GM12878 (cell line): ENCODE measurements around the gene TANC1. TPM values are rescaled to one million over a fixed set of nuclear protein-coding genes. Genes with fewer than 3 reads are reported as not detected.

Experiments used
- ATAC-seq: fragments of 200-7000 bp; cut with Tn5 transposase; 3 replicates; pipeline ENCODE4 v1.9.1; 2020; ENCODE audit warnings: mild to moderate bottlenecking, moderate library complexity
- BruUV-seq: library from RNA; stranded (reverse); fragments of 400-500 nt; replicated peaks from 2 replicates; lab custom pipeline; 2021; lab: Mats Ljungman, UMichigan
- CTCF ChIA-PET: fragments of 300-600 bp; sonication (Branson Sonifier 250); formaldehyde crosslinking; extraction: SDS; loops from one replicate; lab custom pipeline; 2021; ENCODE audit warnings: inconsistent platforms; lab: Yijun Ruan, JAX
- POLR2A ChIA-PET: fragments of 350-600 bp; formaldehyde crosslinking; extraction: SDS; loops from one replicate; lab custom pipeline; 2021; ENCODE audit warnings: inconsistent platforms; lab: Charles Lee
- RAD21 ChIA-PET: fragments of 300-600 bp; sonication (Branson Sonifier 250); formaldehyde crosslinking; loops from one replicate; lab custom pipeline; 2023; ENCODE audit warnings: antibody characterized with exemption; ENCODE audit not compliant: unreplicated experiment; lab: Charles Lee
- SMC1A ChIA-PET: fragments of 300-600 bp; sonication (Branson Sonifier 250); formaldehyde crosslinking; loops from one replicate; lab custom pipeline; 2023; ENCODE audit not compliant: unreplicated experiment, uncharacterized antibody; lab: Charles Lee
- DNase-seq: peaks from one replicate; pipeline ENCODE4 v3.0.0-alpha.2; 2011; ENCODE audit warnings: low read depth, low spot score
- FAIRE-seq: peaks from 3 replicates; lab custom pipeline; 2011; peaks lifted over from hg19 to GRCh38; lab: Jason Lieb, UNC
- H2AFZ ChIP-seq: 2 replicates; pipeline ENCODE4 v1.6.0; 2011; ENCODE audit warnings: low read depth, low read length, control low read depth; ENCODE audit not compliant: control insufficient read depth
- H3K27ac ChIP-seq: 2 replicates; pipeline ENCODE4 v1.5.1; 2011; ENCODE audit warnings: control low read depth; ENCODE audit not compliant: control insufficient read depth, insufficient read depth
- H3K27me3 ChIP-seq, 2 experiments: replicated peaks in 1 of 2; 2 replicates each; pipeline versions ENCODE4 v1.6.0 to v1.6.1; 2011; ENCODE audit warnings: low read length in 1 of 2; ENCODE audit not compliant: control insufficient read depth in 2 of 2, insufficient read depth in 2 of 2
- H3K36me3 ChIP-seq, 2 experiments: 2 replicates each; pipeline ENCODE4 v1.5.1; 2011; ENCODE audit warnings: low read length in 1 of 2; ENCODE audit not compliant: control insufficient read depth in 2 of 2, insufficient read depth in 2 of 2
- H3K4me1 ChIP-seq: 2 replicates; pipeline ENCODE4 v1.6.1; 2011; ENCODE audit warnings: mild to moderate bottlenecking, low read length, moderate library complexity, mixed read lengths; ENCODE audit not compliant: control insufficient read depth, insufficient read depth
- H3K4me2 ChIP-seq: 2 replicates; pipeline ENCODE4 v1.6.0; 2011; ENCODE audit warnings: control low read depth; ENCODE audit not compliant: control insufficient read depth, insufficient read depth
- H3K4me3 ChIP-seq: fragments of 200-600 bp; sonication (generic); 2 replicates; pipeline ENCODE4 v1.5.1; 2016
- H3K79me2 ChIP-seq: 2 replicates; pipeline ENCODE4 v1.6.0; 2011; ENCODE audit warnings: low read length; ENCODE audit not compliant: control insufficient read depth, insufficient read depth
- H3K9ac ChIP-seq: 2 replicates; pipeline ENCODE4 v1.8.0; 2011; ENCODE audit warnings: low read length, control low read depth, mixed read lengths; ENCODE audit not compliant: control insufficient read depth, insufficient read depth
- H3K9me3 ChIP-seq: replicated peaks from 3 replicates; pipeline ENCODE4 v1.5.1; 2011; ENCODE audit warnings: mild to moderate bottlenecking, low read length; ENCODE audit not compliant: control insufficient read depth, insufficient read depth
- H4K20me1 ChIP-seq: 2 replicates; pipeline ENCODE4 v1.6.0; 2011; ENCODE audit not compliant: control insufficient read depth, insufficient read depth
- BRCA1 ChIP-seq: IDR thresholded peaks from 2 replicates; pipeline ENCODE4 v1.6.1; 2011; ENCODE audit warnings: low read depth, low read length, improper control_type of control experiment
- CHD1 ChIP-seq: IDR thresholded peaks from 2 replicates; pipeline ENCODE4 v1.6.1; 2012; ENCODE audit warnings: low read depth, low read length, improper control_type of control experiment
- EED ChIP-seq: sonication (generic); IDR thresholded peaks from 2 replicates; pipeline ENCODE4 v1.6.1; 2016; ENCODE audit warnings: antibody characterized with exemption, low read depth
- HDAC6 ChIP-seq: fragments of 200-600 bp; sonication (generic); IDR thresholded peaks from one replicate; pipeline ENCODE4 v1.8.0; 2017; ENCODE audit warnings: antibody characterized with exemption; ENCODE audit not compliant: unreplicated experiment
- JUNB ChIP-seq: IDR thresholded peaks from 2 replicates; pipeline ENCODE4 v1.6.1; 2016; ENCODE audit warnings: antibody characterized with exemption, mild to moderate bottlenecking
- PAX8 ChIP-seq: fragments of 450-650 bp; IDR thresholded peaks from 2 replicates; pipeline ENCODE4 v1.6.1; 2017; ENCODE audit warnings: mild to moderate bottlenecking, moderate library complexity
- RUNX3 ChIP-seq: IDR thresholded peaks from 2 replicates; pipeline ENCODE4 v1.6.1; 2012; ENCODE audit warnings: low read length, inconsistent platforms
- SKIL ChIP-seq: fragments of 450-650 bp; IDR thresholded peaks from 2 replicates; pipeline ENCODE4 v1.6.1; 2017; ENCODE audit warnings: mild to moderate bottlenecking, low read depth, inconsistent platforms; ENCODE audit not compliant: poor library complexity, severe bottlenecking
- ZNF274 ChIP-seq: IDR thresholded peaks from one replicate; pipeline ENCODE4 v1.8.0; 2011; ENCODE audit not compliant: insufficient read length, insufficient read depth
- WGBS: methylation state at CpG from one replicate; pipeline ENCODE4 v1.1.6; 2016; ENCODE audit warnings: low lambda C conversion rate; ENCODE audit not compliant: insufficient replicate concordance, insufficient coverage; ENCODE audit errors: missing lambda C conversion rate; 5-methylcytosine and 5-hydroxymethylcytosine counted together
- in situ Hi-C: fragments of 300-500 bp; cut with MboI; formaldehyde crosslinking; loops from 9 replicates; pipeline ENCODE4 v1.14.3; 2018; ENCODE audit warnings: mixed read lengths
- intact Hi-C: fragments of 100-400 bp; cut with micrococcal nuclease; formaldehyde crosslinking; loops from one replicate; pipeline ENCODE4 v1.14.2; 2022; ENCODE audit not compliant: unreplicated experiment
- polyA plus RNA-seq, 11 experiments: library from polyadenylated mRNA; depleted of rRNA in 4 of 11; unstranded in 6 of 11; stranded (reverse) in 5 of 11; fragments of >200 nt; fragmentation: Nextera tagmentation in 4 of 11; fragmentation: Illumina TruSeq in 1 of 11; extraction: Ambion mirVana in 4 of 11; extraction: Trizol in 1 of 11; gene quantifications; 1 replicate in 1 of 11; 2 replicates in 10 of 11; pipeline versions ENCODE4 v1.2.1 to v1.2.3, GENCODE V29; 2011 to 2016; ENCODE audit warnings: inconsistent platforms in 2 of 11, missing spikeins in 2 of 11, low read depth in 1 of 11
- total RNA-seq, 4 experiments: library from RNA; depleted of rRNA in 3 of 4; stranded (reverse); fragments of >200 nt in 3 of 4; fragmentation: Illumina TruSeq in 1 of 4; extraction: Trizol in 1 of 4; gene quantifications; 2 replicates each; pipeline versions ENCODE4 v1.2.1 to v1.2.3, GENCODE V29; 2013 to 2021

The TANC1 gene
- total and polyA plus RNA-seq, 10 of the 15 experiments (the other 5 are each of a cell fraction or from before 2014, with no cell fraction given) = 0.05 to 5.0 (median 0.34) TPM

DNA sequence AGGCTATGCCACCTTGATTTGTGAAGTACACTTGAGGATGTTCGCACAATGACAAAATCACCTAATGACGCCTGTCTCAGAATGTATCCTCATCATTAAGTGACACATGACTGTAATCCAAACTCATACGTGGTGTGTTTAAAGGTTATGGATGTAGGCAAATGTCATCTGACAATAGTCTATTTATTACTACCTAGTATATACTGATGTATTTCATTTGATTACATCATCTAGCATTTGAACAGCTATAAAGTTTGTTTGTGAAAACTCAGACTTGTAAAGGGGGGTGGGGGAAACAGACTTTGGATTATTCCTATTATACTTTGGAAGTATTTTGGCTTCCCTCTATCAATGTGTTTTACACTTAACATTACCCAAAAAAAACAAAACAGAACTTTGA lies 129.9 kb downstream of the TANC1 start:
- no peak for TF ChIP-seq HDAC6
- TF ChIP-seq PAX8 = no peak
- no peak for TF ChIP-seq CHD1
- no peak for TF ChIP-seq EED
- TF ChIP-seq SKIL = no peak
- ChIA-PET RAD21 (no interaction called here), SMC1A (no interaction called here), CTCF (no interaction called here), POLR2A (no interaction called here)
- WGBS = 82% methylated on average over 3 of the region's 3 CpGs
- BruUV-seq = no TSS peak
- no peaks in the 10 kb centered on the region for H3K27me3 ChIP-seq
- in situ Hi-C loops (no loop called here), intact Hi-C loops (no loop called here)
- no peak overlapping the region for H3K4me3 ChIP-seq
- FAIRE-seq (no peak), ATAC-seq (no peak), DNase-seq (no peak)
- no peak overlapping the region for H3K9ac ChIP-seq
- H3K4me1 ChIP-seq = no peaks in the 10 kb centered on the region
- no peak overlapping the region for H3K27ac ChIP-seq
- peaks cover 12% of the 10 kb centered on the region; the same call in 2 of the 3 replicates for H3K9me3 ChIP-seq
- no peak overlapping the region for H2AFZ ChIP-seq
- H3K4me2 ChIP-seq = no peak overlapping the region
- H3K36me3 ChIP-seq = no peaks in the 10 kb centered on the region
- no peaks in the 10 kb centered on the region for H3K79me2 ChIP-seq
- H4K20me1 ChIP-seq = no peaks in the 10 kb centered on the region

GRCh38 chr2:159098921-159099411 lies 130.5 kb downstream of the TANC1 start:
- Histone ChIP-seq H3K4me2 (no peak overlapping the region), H3K27ac (no peak overlapping the region), H3K9ac (no peak overlapping the region), H3K4me3 (no peak overlapping the region), H3K79me2 (no peaks in the 10 kb centered on the region), H3K27me3 (no peaks in the 10 kb centered on the region), H3K4me1 (no peaks in the 10 kb centered on the region), H4K20me1 (no peaks in the 10 kb centered on the region), H3K36me3 (no peaks in the 10 kb centered on the region), H3K9me3 (peaks cover 12% of the 10 kb centered on the region; the same call in 2 of the 3 replicates), H2AFZ (no peak overlapping the region)
- no TSS peak for BruUV-seq
- intact Hi-C loops (no loop called here), in situ Hi-C loops (no loop called here)
- ChIA-PET CTCF (interaction anchor here (1.1 kb wide), 1 partner anchor 20 kb away, joined by 4 read pairs; no protein-coding TSS in a partner anchor), RAD21 (no interaction called here), SMC1A (no interaction called here), POLR2A (no interaction called here)
- no peak for DNase-seq
- TF ChIP-seq JUNB = peak; percentile 36; the same call in 1 of the 2 replicates
- TF ChIP-seq ZNF274 = no peak
- no peak for TF ChIP-seq BRCA1
- peak; percentile 49; the same call in 1 of the 2 replicates for TF ChIP-seq RUNX3
- FAIRE-seq = no peak
- peak; percentile 76 for ATAC-seq
- WGBS = 35% methylated on average over 3 of the region's 3 CpGs
